ENCODE results near the gene SHLD1.
A peak's percentile ranks its signal among the peaks of the same experiment; 100 is the strongest.
"Not testable (repeated sequence)": the region's sequence is repeated elsewhere in the genome, so short reads cannot be mapped to it uniquely, and the experiment has no call there.

SHLD1 gene

GRCh38 chr20:5749952-5750779, at the start of gene SHLD1:
SHLD1 (plus strand) TSS chr20:5750401; CDS start chr20:5772866, 22,465 bp downstream.
- DNase-seq = peak; percentile 86

- DNase-seq = not testable (repeated sequence)
These were observed 47.9 kb upstream of the SHLD1 start for GRCh38 chr20:5702339-5702738.

- DNase-seq = peak; percentile 35
These were observed 46.5 kb upstream of the SHLD1 start for GRCh38 chr20:5703681-5704101.

GRCh38 chr20:5705827-5706226, 44.4 kb upstream of the SHLD1 start:
- no peak for DNase-seq

GRCh38 chr20:5706797-5707196, 43.4 kb upstream of the SHLD1 start:
- DNase-seq = no peak

- no peak for DNase-seq
These were observed 39.6 kb upstream of the SHLD1 start for GRCh38 chr20:5710551-5710950.

GRCh38 chr20:5714261-5715041, 35.8 kb upstream of the SHLD1 start:
- peak; percentile 53 for DNase-seq

GRCh38 chr20:5715071-5715841, 34.9 kb upstream of the SHLD1 start:
- DNase-seq = no peak

- no peak for DNase-seq
These were observed 33.2 kb upstream of the SHLD1 start for GRCh38 chr20:5716953-5717352.

- DNase-seq = no peak
These were observed 31.2 kb upstream of the SHLD1 start for GRCh38 chr20:5718896-5719595.

GRCh38 chr20:5719861-5720403, 30.3 kb upstream of the SHLD1 start:
- DNase-seq = peak; percentile 78

- DNase-seq = no peak
These were observed 29.5 kb upstream of the SHLD1 start for GRCh38 chr20:5720696-5721095.

GRCh38 chr20:5721356-5721755, 28.8 kb upstream of the SHLD1 start:
- not testable (repeated sequence) for DNase-seq

GRCh38 chr20:5722927-5723326, 27.3 kb upstream of the SHLD1 start:
- peak; percentile 32 for DNase-seq

- DNase-seq = not testable (repeated sequence)
These were observed 25.1 kb upstream of the SHLD1 start for GRCh38 chr20:5725183-5725463.

GRCh38 chr20:5727018-5727515, 23.1 kb upstream of the SHLD1 start:
- DNase-seq = no peak

GRCh38 chr20:5729348-5729747, 20.9 kb upstream of the SHLD1 start:
- no peak for DNase-seq

- no peak for DNase-seq
These were observed 20.1 kb upstream of the SHLD1 start for GRCh38 chr20:5730131-5730530.

GRCh38 chr20:5731753-5732366, 18.3 kb upstream of the SHLD1 start:
- no peak for DNase-seq

- DNase-seq = no peak
These were observed 15.6 kb upstream of the SHLD1 start for GRCh38 chr20:5734602-5735001.

- no peak for DNase-seq
These were observed 14.2 kb upstream of the SHLD1 start for GRCh38 chr20:5735845-5736510.

All from NCI-H510A (cell line).